Posterior vena cava (tissue), 2 donors: Measurements from ENCODE around the gene SMG5. TPM values are rescaled to one million over a fixed set of nuclear protein-coding genes. Genes with fewer than 3 reads are reported as not detected.

Source experiments
- DNase-seq: peaks from one replicate; pipeline ENCODE4 v3.0.0-alpha.2; 2020; ENCODE audit warnings: low spot score
- intact Hi-C, 2 donors: fragments of 100-400 bp; cut with DNase I; formaldehyde crosslinking; loops; one replicate each; pipeline versions ENCODE4 v1.14.1 to v1.14.2; 2022 to 2023
- total RNA-seq, 2 donors: library from RNA; stranded (reverse); fragmentation: NEBNext Ultra II Directional; extraction: Animal tissue kit (Norgen Biotek cat#: 25700); gene quantifications; one replicate each; pipeline ENCODE4 v1.2.1, GENCODE V29; 2021
- donor health status: DM: yes; HTN: yes; CAD: no.
- donor health status: DM: yes; HTN: yes; CAD: no.

SMG5 gene
- total RNA-seq, 2 donors from 2014 or later: 44.0 to 50.9 TPM

DNA sequence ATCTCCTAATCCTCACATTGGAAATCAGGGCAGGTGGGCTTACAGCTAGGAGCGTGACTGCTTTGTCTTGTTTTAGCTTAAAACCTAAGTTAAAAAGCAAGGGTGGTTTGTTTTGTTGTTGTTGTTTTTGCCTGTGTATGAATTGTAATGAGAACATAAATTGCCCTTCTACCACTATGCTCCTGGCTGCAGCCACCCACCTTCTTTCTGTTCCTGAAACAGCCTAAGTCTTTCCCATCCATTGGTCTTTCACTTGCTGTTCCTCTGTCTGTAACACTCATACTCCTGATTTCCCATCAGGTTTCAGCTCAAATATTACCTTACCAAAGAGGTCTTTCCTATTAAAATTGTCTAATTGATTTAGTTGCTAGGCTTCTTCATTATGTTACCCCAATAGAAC, 896 bp upstream of the SMG5 start:
- DNase-seq: no peak
- intact Hi-C loops: no loop called here

DNA sequence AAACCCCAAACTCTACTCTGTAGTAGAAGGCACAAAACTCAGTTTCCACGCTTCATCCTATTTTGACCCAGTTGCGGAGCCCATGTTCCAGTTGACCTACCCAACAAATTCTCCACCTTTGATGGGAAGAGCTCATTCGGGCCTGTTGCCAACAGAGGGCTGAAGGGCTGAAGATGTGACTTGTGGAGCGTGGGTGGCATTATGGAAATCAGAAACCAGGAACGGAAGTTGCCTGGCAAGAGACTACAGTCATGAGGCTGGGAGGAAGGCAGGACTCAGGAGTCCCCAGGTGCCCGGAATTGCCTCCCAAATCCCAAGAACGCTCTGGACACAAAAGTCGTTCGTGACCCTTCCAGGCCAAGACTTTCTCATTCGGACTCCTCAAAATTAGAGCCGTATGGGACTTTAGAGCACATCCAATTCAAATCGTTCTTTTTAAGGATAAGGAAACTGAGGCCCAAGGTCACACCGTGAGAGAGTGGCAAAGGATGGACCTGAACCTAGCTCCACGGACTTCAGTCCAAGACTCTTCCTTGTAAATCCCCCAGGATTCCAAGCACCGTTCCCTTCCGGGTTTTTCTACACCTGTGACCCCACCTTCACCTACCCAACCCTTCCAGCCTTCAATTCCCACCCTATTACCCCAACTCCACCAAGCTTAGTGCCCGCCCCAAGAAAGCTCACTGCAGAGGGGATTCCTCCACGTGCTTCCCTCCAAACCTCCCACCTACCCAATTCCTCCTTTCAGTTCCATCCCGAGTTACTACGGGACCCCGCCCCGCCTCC, 739 bp downstream of the SMG5 start:
- DNase-seq: no peak
- intact Hi-C loops: no loop called here

DNA sequence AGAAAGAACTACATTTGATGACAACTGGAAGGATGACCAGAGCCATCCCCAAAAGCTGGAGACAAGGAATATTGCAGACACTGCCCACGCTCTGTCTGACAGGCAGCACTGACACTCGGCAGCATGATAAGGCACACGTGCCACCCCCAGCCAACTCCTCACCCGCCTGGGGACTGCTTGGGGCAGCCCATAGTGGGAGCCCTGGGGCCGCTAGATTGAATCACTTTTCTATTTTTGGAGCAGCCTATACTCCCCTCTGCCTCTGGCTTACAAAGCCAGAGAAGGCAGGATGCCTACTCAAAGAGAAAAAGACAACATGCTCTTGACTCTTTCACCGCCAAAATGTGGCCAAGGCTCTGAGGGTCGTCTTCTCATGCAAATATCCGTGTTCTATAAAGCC, 1.3 kb downstream of the SMG5 start:
- intact Hi-C loops: no loop called here
- peak; percentile 76 for DNase-seq

DNA sequence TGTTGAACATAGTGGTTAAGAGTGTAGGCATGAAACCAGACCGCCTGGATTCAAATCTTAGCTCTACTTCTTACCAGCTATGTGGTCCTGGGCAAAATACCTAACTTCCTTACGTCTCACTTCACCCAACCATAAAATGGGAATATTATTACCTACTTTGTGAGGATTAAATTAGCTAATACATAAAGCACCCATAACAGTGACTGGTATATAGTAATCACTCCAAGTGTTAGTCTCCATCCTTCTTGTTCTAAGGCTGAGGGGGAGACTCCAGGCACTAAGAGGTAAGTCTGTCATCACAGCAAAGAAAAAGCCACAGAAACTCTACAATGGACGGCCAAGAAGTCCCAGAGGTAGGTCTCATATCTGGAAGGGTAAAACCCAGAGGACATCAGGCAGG, 2.8 kb downstream of the SMG5 start:
- intact Hi-C loops: no loop called here
- no peak for DNase-seq

DNA sequence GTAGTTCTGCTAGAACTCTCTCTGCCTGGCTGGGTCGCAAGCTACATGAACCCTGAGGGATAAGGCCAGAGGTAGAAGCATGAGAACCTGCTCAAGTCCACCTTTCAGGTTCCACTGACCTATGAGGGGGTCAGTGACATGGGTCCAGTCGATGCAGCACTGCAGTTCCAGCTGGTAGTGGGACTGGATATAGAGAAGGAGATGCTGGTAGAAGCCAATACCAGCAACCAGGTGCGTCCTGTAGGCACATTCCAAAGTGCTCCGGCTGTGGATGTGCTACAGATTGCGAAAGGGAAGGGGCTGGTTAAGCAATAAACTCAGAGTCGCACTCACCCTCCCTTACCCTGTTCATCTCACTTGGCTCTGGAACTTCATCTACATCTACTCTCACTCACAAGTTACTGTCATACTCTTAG, 5.7 kb downstream of the SMG5 start:
- DNase-seq: peak; percentile 60
- intact Hi-C loops: no loop called here

DNA sequence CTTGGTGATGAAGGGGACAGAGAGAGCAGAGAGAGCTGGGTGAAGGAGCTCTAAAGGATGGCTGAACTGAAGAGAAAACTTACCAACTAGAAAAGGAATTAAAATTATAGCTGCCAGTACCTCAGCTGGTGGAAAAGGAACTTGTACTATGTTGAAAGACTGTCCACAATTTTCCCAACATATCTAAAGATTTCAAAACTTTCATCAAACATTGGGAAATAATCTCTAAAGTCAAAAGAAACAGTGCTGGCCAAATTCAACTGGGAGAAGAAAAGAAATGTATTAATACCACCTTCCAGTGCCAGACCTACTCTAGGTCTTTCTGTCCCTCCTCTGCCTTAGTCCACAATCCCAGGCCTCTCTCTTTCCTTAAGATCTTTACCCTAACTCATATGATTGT, 6.1 kb downstream of the SMG5 start:
- DNase-seq: no peak
- intact Hi-C loops: no loop called here

DNA sequence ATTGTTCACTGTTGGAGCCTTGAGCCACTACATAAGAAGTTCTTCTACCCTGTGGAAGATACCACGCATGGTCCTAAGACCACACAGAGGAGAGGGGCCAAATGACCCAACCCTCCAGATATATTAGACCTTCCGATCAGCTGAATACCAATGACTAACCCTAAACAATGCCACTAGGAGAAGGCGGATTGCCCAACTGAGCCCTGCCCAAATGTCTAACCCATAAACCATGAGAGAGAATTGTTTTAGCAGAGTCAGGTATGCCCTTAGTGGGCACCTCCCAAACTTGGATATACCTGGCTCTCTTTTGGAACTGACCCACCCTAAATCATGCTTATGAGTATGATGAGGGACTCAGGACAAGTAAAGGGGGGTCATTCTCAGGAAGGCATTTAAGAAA, 12.3 kb downstream of the SMG5 start:
- intact Hi-C loops: no loop called here

DNA sequence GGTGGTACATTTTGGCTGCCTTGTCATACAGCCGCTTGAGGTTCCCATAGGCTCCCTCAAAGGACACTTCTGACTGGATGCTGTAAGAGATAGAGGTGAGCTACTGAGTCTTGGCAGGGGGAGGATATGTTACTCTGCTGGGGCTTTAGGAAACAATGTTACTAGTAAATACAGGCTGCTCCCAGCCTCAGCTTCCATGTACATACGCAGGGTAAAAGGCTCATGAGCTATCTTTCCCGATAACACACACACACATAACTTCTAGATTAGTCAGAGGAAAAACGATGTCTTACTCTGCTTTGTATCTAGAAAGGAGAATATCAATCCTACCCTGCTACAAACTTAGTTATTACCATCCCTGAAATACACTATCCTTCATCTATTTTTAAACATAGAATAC, 14.3 kb downstream of the SMG5 start:
- intact Hi-C loops: no loop called here
- DNase-seq: no peak

More for the DNA sequence above, 12.3 kb downstream of the SMG5 start:
- no peak for DNase-seq

DNA sequence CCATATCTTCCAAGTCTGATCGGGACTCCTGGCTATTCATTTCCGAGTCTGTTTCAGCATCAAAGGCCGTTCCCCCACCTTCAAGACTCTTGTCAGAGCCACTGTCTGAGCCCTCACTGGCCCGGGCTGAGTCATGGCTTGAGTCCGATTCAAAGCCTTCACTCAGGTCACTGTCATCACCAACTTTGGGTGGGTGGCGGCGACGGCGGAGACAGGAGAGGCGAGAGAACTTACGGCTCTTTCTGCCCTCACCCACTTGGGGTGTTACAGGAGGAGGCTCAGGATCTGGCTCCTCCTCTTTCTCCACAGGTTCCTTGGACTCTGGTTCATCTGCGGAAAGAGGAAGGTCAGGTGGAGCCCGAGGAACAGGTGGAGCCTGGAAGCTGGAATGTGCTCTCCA, 16.6 kb downstream of the SMG5 start:
- intact Hi-C loops: no loop called here

DNA sequence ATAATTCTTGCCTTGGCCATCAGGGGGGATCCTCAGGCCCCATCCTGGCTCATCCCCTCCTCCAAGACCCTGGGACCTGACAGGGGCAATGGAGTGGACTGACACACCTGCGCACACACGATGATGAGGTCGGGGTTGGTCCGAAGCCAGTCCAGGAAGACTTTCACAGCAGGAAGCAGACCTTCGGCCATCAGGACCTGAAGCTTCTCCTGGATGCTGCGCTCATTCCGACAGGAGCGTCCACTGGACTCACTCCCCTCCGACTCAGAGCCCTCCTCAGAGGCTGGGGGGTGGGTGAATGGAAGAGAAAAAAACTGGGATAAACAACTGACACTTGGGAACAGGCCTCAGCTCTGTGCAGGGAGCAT, 19.4 kb downstream of the SMG5 start:
- no peak for DNase-seq
- intact Hi-C loops: no loop called here

More for the DNA sequence above, 16.6 kb downstream of the SMG5 start:
- no peak for DNase-seq

DNA sequence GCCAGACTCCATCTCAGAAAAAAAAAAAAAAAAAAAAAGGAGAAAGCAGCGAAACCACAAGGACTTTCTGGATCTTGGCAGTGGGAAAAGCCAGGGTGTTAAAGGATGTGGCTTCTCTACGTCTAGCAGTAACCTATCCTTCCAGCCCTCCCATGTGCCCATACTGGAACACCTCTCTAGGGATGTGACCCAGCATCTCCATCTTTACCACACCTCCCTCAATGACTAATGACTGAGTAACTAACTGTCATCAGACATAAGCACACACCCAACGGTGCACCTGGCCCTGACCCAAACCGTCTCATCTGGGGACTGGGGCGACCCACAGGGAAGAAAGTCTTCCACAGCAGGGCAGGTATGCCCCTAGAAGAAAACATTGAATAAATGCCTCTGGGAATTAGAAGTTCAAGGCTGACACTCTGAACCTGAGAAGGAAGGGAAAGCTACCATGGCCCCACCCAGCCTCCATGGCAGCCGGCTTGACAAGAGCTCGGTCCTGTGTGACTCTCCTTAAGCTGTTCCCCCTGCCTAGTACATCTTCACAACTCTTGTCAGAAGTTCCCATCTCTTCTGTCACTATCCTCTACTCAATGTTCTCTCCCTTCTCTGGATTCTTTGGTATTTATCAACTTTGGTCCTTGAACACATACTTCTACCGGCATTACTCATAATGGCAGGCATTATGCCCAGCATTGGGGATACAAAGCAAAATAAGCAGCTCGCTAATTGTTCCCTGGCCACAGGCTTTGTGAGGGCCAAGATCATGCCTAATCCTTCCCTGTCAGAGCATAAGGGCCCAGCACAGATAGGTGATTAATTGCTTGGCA, 20.0 kb downstream of the SMG5 start:
- intact Hi-C loops: no loop called here
- no peak for DNase-seq

DNA sequence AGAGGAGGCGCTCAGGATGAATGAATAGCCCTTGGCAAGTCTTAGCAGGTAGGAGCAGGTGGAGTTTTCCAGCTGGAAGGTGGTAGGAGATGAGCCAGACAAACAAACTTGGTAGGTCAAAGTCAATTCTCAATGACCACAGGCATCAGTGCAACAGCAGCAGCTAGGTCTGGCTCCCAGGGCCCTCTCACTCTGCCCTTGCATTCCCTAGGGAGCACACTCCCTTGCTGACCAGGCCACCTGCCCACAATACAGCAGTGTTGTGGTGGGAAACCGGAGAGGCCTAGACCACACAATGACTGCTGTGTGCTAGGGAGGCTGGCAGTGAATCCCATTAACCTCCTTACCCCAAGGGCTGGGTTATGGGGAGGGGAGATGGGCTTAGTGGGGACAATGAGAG, 21.7 kb downstream of the SMG5 start:
- intact Hi-C loops: no loop called here
- DNase-seq: no peak

DNA sequence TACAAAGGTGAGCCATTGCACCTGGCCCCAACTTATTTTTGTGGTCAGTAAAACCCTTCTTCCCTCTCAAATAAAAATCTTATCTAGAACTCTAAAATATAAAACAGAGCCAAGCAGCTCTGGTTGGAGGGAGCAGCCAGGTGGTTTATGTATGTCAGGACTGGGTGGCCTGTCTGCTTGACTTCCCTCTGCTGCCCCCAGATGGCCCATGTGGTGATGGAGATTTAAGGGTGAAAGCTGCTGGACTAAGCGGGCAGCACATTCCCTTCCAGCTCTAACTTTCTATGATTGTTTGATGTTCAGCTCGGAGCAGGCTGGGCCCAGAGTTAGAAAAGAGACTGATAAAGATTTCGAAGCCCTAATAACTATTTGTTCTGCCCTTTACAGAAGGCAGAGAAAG, 22.8 kb downstream of the SMG5 start:
- DNase-seq: no peak
- intact Hi-C loops: no loop called here

DNA sequence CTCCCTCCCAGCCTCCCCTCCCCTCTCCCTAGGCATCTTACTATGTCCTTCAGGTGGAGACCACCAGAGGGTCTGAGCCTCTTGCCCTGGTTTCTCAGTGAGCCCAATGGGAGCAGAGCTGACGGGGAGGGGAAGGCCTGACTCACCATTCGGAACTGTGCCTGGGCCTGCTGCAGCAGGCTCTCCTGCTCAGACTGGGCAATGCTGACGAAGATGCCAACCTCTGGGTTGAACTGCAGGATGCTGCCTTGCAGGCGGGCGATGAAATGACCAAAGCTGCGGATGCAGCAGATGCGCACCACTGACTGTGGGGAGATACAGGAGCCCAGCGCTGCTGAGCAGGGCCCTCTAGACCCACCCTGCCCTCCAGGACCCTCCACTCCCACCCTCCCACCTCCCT, 23.8 kb downstream of the SMG5 start:
- no peak for DNase-seq
- intact Hi-C loops: no loop called here

DNA sequence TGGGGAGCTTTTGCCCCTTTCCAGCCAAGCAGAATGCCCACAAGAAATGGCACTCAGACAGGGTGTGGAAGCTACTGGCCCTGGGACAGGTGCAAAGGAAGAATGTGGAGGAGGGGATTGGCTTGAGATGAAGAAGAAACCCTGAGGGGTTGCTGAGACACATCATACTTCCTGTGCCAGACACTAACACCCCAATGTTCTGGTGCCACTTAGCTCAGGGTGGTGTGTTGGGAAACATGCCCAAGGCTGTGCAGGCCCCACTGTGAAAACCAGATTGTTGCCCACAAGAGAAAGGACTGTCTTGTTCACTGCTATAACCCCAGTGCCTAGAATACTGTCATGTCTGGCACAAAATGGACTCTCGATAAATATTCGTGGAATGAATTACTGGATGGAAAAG, 24.9 kb downstream of the SMG5 start:
- intact Hi-C loops: no loop called here
- no peak for DNase-seq

DNA sequence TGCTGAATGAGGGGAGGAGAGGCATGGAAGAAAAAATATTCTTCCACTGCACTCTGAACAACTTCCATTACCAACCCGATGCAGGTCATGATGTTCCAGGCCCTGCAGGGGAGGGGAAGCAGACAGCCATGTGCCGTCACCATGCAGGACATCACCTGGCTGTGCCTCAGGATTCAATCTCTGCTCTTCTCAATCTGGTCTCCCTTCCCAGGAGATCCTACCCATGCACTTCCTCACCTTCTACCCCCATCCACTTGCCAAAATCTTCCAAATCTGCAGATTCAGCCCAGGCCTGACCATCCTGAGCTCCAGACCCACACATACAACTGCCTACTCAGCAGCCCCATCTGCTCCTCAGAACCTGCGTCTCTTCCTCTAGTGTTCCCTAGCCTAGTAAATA, 29.0 kb downstream of the SMG5 start:
- intact Hi-C loops: no loop called here
- no peak for DNase-seq

DNA sequence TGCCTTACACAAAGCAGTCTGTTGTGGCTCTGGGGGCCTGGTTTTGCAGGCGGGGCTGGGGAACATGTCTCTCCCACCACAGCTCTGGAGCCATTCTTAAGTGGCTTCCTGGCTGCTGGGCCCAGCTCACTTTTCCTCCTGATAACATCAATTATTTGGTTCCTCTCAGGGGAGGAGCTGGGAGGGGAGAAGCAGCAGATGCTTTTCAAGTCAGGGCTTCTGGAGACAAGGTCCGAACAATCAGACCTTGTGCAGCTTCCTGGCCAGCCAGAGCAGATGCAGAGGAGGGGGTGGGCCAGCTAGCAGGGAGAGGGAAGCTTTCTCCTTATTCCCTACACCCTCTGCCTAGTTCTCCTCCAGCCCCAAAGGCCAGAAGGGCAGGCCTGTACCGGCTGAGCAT, 31.1 kb downstream of the SMG5 start:
- intact Hi-C loops: no loop called here
- DNase-seq: no peak

DNA sequence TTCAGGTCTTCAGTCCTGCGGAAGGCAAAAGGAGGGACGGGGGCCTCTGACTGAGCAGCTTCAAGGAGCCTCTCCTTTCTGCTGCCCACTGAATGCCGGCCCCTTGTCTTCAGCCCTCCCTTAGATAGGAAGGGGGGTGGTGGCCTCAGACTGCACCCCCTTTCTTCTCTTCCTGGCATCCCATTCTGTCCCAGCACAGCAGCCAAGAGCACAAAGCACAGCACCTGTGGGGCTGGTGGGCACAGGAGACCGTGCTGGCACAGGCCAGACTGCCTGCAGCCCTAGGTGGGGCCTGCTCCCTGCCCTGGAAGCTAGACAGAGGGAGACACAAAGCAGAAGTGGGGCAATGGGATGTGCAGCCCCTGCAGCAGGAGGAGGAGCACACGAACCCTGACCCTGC, 33.0 kb downstream of the SMG5 start:
- no peak for DNase-seq
- intact Hi-C loops: no loop called here

DNA sequence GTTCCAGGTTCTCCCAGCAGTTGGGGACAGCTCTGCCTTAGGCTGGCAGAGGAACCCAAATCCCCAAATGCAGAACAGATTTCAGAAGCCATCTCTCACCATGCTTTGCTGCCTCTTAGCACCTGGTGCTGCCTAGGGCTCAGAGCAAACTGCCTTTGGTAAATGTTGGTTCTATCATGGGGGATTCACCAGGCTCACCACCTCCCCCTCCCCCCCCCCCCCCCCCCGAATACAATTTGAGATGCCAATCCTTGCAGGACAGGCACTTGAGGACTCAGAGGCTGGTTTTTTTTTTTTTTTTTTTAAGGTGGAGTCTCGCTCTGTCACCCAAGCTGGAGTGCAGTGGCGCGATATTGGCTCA, 34.3 kb downstream of the SMG5 start:
- DNase-seq: no peak
- intact Hi-C loops: no loop called here

DNA sequence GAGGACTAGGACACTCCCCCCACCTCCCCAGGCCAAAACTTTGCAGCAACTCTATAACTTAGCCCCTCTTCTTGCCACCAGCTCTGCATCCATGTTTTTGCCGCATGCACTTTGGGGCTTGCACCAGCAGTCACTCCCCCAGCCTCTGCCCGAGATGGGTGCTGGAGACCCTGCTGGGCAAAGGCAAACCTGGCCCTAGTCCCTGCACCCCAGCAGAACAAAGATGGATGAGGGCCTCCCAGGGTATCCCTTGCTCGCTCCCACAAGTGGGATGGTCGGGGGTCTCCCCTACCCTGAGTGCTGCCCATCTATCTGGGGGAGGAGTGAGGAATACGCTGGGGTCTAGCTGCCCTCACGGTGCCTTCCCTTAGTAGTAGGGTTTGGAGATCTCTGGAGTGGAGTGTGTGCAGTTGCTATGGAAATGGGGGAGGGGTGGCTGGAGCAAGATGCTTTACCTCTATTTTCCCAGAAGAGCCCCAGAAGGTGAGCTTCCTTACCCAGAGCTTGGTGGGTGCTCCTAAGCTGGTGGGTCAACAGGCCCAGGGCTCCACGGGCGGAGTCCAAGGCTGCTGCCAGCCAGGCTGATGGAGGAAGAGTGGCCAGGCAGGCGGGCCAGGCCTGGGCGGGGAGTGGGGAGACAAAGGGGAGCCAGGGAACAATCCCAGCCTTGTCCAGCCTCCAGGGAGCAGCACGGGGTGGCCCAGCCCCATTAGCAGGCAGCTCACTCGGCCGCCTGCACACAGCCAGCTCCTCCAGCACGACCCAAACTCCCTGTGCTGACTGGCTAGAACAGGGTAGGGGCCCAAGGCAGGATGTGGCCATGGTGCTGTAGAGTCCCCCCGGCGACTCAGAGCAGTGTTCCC, 34.9 kb downstream of the SMG5 start, which contains the start of gene PAQR6:
Gene PAQR6, minus strand, starts transcription at position 597 of the 863 bp plus-strand sequence. CDS start 1,325 bp downstream, outside the sequence.
- no peak for DNase-seq

More for the DNA sequence above, 34.9 kb downstream of the SMG5 start, which contains the start of gene PAQR6:
- intact Hi-C loops: no loop called here
